T-helper 17 cell (primary cell): ENCODE measurements around the gene MOGAT3. TPM values are rescaled to one million over a fixed set of nuclear protein-coding genes. Genes with fewer than 3 reads are reported as not detected.

Experiments used
- ATAC-seq: fragments of 150-1000 bp; cut with Tn5 transposase; 2 replicates; pipeline ENCODE4 v1.10.0; 2021; ENCODE audit warnings: mild to moderate bottlenecking, moderate library complexity
- DNase-seq, 3 donors: peaks; one replicate each; pipeline versions ENCODE4 v3.0.0 to v3.0.0-alpha.2; 2020 to 2021
- H3K9me3 ChIP-seq: one replicate; pipeline ENCODE4 v1.7.0; 2013; ENCODE audit warnings: low read length, mild to moderate bottlenecking; ENCODE audit not compliant: control insufficient read depth, poor library complexity, severe bottlenecking
- H3K27ac Mint-ChIP-seq: one replicate; pipeline ENCODE4 v1.8.0; 2022; ENCODE audit warnings: mild to moderate bottlenecking, moderate library complexity, mixed read lengths
- H3K27me3 Mint-ChIP-seq: one replicate; pipeline ENCODE4 v1.8.0; 2022; ENCODE audit warnings: mixed read lengths
- H3K36me3 Mint-ChIP-seq: one replicate; pipeline ENCODE4 v1.8.0; 2022; ENCODE audit warnings: low read depth, mixed read lengths
- H3K4me1 Mint-ChIP-seq: one replicate; pipeline ENCODE4 v1.8.0; 2022; ENCODE audit warnings: mild to moderate bottlenecking, mixed read lengths
- H3K4me3 Mint-ChIP-seq: one replicate; pipeline ENCODE4 v1.8.0; 2022; ENCODE audit warnings: mild to moderate bottlenecking, moderate library complexity, mixed read lengths
- total RNA-seq, 4 donors: library from RNA in 2 of 4; stranded (reverse) in 2 of 4; gene quantifications; one replicate each; pipeline ENCODE4 v1.2.3 and lab custom pipeline; 2022 to 2026

MOGAT3 gene
- total RNA-seq, 2 donors from 2014 or later = not detected

DNA sequence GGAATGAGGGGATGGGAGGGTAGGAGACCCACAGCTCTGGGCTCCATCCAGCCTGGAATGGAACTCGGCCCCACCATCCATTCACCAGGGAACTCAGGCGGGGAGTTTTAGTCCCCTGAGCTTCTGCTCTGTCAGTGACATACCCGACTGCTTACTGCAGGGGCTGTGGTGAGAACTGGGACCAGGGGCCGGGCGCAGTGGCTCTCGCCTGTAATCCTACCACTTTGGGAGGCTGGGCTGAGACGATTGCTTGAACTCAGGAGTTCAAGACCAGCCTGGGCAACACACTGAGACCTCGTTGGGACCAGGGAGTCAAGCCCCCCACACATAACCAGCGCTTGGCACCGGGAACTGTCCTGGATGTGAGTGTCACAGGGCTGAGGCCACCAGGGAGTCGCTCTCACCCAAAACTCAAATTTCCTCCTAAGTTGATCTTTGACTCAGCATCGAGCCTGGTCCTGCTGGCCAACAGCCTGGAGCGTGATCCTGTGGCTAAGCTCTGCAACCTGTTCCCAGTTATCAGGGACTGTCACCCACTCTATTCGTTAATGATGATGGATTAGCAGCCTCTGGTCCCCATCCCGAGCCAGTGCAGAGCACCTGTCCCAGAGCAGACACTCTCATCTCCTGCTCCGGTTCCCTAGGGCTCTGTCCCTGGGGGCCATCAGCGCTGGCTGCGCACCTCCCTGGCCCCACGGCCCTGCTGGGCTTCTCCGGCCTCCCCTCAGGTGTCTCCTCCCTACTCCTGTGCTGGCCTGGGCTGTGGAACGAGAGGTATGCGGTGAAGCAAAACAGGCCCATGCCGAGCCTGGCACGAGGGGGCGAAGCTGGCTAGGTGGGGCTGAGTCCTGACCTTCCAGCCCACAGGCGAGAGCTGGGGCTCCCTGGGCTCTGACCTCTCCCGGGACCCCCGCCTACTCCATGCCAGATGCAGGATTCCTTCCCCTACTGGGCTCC, 37.7 kb upstream of the MOGAT3 start:
- Mint-ChIP-seq H3K4me1 (peaks cover 5% of the 10 kb centered on the region), H3K27me3 (no peaks in the 10 kb centered on the region), H3K27ac (no peak overlapping the region), H3K4me3 (no peak overlapping the region), H3K36me3 (no peaks in the 10 kb centered on the region)
- ATAC-seq (no peak), DNase-seq (no peak)
- no peaks in the 10 kb centered on the region for H3K9me3 ChIP-seq

DNA sequence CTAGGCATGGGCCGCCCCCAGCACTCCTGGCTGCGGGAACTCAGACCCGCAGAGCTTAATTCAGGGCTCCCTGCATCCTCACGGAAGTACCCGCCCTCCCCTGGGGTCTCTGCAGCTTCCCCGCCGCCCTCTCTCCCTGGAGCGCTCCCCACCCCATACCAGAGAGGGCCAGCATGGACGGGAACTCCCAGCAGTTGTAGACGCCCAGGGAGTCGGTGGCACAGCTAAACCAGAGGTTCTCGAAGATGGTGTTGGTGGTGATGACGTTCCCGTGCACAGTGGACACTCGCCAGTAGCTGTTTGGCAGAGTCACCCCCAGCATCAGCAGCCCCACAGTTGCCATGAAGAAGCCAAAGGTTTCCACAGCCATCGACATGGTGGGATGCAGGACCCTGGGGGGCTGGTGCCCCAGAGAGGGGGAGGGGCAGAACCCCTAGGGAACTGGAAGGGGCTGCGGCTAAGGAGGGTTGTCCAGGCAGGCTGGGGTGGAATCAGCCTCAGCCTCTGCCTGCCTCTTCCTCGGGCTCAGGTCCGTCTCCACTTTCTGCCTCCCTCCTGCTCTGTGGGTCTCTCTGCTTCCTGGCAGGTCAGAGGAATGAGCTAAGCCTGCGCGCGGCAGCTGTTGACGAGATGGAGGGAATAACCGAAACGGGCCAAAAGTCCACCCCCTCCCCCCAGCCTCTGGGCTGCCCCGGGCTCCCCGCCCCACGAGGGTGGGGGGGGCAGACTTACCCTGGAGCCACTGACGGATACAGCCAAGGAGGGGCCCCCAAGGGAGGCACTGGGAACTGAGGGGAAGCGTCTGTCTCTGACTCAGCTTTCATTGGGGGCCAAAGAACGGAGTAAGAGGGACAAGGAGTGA, 36.6 kb upstream of the MOGAT3 start, which contains the start of gene CLDN15:
Gene CLDN15 (minus strand): TSS at position 597 of the 862 bp plus-strand sequence. CDS start 221 bp downstream, at position 376.
- no peaks in the 10 kb centered on the region for H3K9me3 ChIP-seq
- H3K27ac Mint-ChIP-seq = no peak within 1 kb of the TSS
- peaks cover 5% of the 10 kb centered on the region for H3K4me1 Mint-ChIP-seq
- DNase-seq (no peak), ATAC-seq (no peak)
- H3K36me3 Mint-ChIP-seq = no peaks in the 10 kb centered on the region
- no peak within 1 kb of the TSS for H3K4me3 Mint-ChIP-seq
- no peaks in the 10 kb centered on the region for H3K27me3 Mint-ChIP-seq

DNA sequence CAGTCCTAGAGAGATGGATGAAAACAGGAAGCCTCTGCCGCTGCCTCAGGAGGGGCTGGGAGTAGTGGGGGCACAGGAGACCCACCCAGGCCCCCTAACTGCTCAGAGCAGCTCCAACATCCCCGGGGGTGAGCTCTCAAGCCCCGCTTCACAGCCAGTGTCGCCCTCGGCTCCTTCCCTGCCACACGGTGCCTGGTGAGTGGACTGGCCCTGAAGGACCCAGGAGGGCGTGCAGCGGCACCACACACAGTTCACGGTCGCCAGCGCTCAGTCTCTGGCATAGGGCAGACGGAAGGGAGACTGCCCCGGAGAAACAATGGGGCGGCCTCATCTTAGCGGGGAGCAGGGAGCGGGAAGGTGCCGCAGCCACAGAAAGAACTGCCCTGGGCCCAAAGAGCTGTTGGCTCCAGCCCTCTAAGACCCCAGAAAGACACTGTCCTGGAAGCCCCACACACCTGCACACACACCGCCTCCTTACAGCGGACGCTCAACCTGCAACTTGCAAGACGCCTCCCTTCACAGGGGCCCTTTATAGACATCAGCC, 35.5 kb upstream of the MOGAT3 start:
- DNase-seq (no peak), ATAC-seq (no peak)
- peaks cover 5% of the 10 kb centered on the region for H3K4me1 Mint-ChIP-seq
- H3K9me3 ChIP-seq = no peaks in the 10 kb centered on the region
- no peak overlapping the region for H3K27ac Mint-ChIP-seq
- H3K4me3 Mint-ChIP-seq = no peak overlapping the region
- no peaks in the 10 kb centered on the region for H3K27me3 Mint-ChIP-seq
- H3K36me3 Mint-ChIP-seq = no peaks in the 10 kb centered on the region

DNA sequence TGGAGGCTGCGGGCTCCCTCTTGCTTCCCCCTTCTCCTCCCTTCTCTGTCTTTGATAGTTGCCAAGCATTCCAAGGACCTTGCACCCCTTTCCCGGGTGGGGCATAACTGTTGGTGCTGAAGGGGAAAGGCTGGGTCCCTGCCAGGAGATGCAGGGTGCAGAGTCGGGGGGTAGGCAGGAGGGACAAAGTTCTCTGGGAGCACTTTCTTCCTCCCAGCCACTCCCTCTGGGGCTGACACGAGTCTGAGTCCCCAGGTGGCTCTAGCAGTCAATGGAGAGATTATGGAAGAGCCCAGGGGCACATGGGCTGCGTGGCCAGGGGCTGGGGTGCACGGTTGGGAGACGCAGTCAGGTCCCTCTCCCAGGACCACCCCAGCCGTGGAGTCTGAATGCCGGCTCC, 34.7 kb upstream of the MOGAT3 start:
- DNase-seq = no peak
- Mint-ChIP-seq H3K4me3 (no peak overlapping the region), H3K36me3 (no peaks in the 10 kb centered on the region), H3K4me1 (peaks cover 7% of the 10 kb centered on the region), H3K27me3 (no peaks in the 10 kb centered on the region), H3K27ac (no peak overlapping the region)
- ATAC-seq = no peak
- H3K9me3 ChIP-seq = no peaks in the 10 kb centered on the region

DNA sequence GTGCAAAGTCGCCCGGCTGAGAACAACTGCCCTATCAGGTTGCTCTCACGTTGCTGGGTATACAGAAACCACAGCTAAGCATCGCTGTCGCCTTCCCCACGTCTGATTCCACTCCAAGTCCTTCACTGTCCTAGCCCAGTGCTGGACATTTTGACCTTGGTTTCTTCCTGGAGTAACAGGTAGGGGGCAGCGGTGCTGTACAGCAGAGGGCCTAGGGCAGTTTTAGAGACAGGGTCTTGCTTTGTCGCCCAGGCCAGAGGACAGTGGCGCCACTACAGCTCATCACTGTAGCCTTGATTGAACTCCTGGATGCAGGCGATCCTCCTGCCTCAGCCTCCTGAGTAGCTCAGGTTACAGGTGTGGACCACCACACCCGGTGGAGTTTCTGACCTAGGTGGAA, 34.2 kb upstream of the MOGAT3 start:
- no peak for ATAC-seq
- Mint-ChIP-seq H3K4me1 (peaks cover 9% of the 10 kb centered on the region), H3K4me3 (no peak overlapping the region), H3K36me3 (no peaks in the 10 kb centered on the region), H3K27ac (no peak overlapping the region), H3K27me3 (no peaks in the 10 kb centered on the region)
- H3K9me3 ChIP-seq = no peaks in the 10 kb centered on the region
- no peak for DNase-seq

DNA sequence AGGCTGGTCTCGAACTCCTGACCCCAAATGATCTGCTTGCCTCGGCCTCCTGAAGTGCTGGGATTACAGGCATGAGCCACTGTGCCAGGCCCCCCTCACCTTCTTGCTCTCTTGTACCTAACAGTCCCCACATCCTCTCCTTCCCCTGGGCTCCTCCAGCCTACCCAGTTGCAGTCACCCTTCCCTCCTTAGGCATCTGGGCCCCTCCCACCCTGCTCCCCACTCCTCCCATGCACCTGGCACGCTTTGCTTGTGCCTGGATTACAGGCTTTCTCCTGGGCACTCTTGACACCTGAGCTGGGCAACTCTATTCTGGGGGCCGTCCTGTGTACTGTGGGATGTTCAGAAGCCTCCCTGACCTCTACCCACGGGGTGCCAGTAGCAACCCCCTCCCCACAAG, 33.8 kb upstream of the MOGAT3 start:
- Mint-ChIP-seq H3K27ac (no peak overlapping the region), H3K4me3 (no peak overlapping the region), H3K36me3 (no peaks in the 10 kb centered on the region), H3K27me3 (no peaks in the 10 kb centered on the region), H3K4me1 (peaks cover 9% of the 10 kb centered on the region)
- H3K9me3 ChIP-seq = no peaks in the 10 kb centered on the region
- DNase-seq (no peak), ATAC-seq (no peak)

DNA sequence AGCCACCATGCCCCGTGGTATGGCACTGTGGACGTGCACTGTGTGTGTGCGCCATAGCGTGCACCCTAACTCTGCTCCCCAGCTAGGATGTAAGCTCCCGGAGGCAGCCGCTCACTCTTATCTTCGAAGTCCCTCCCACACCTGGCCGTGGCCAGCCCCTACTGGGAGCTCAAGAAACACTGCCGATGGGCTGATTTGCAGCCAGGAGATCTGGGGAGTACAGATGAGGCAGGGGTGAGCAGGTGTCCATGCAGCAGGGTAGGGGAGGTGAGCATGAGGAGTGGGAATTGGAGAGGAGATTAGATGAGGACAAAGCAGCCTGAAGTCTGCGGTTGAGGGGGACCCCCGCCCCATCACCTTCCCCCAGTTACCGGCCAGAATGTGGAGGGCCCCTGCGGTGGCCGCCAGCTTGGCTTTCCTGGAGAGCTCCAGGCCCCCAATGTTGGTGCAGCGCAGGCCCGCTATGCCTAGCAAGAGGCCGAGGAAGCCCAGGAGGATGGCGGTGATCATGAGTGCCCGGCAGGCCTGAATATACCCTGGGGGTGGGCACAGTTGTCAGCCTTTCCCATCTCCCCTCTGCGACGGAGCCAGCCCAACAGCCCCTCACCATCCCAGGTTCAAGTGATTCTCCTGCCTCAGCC, 33.2 kb upstream of the MOGAT3 start:
- H3K4me3 Mint-ChIP-seq = no peak overlapping the region
- ATAC-seq (no peak), DNase-seq (no peak)
- H3K27ac Mint-ChIP-seq = no peak overlapping the region
- H3K36me3 Mint-ChIP-seq = no peaks in the 10 kb centered on the region
- H3K4me1 Mint-ChIP-seq = peaks cover 9% of the 10 kb centered on the region
- no peaks in the 10 kb centered on the region for H3K27me3 Mint-ChIP-seq
- H3K9me3 ChIP-seq = no peaks in the 10 kb centered on the region

DNA sequence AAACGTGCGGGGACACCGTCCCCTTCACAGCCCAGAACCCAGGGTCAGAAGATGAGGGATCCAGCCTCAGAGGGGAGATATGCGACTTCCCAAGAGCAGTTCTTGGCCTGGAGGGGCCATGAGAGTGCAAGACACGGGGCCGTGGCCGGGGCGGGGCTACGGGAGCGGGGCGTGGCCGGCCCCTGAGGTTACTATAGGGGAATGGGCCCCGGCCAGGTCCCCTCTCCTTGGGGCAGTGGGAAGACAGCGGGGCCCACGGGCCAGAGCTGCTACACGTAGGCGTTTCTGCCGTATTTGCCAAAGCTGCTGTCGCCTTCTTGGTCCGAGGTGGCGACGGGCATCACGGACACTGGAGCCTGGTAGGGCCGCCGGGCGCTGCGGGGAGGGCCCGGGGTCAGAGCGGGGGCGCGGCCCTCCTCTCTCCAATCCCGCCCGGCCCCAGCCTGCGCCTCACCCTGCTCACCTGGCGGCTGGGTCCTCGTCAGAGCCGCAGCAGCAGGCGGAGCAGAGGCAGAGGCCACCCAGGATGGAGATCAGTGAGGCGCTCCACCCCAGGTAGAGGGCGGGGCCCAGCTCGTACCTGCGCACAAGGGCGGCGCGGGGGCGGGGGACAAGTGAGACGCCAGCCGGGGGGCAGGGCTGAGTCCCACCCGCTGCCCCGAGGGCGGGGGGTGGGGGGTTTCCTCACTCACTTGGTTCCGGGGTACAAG, 31.5 kb upstream of the MOGAT3 start:
- no peaks in the 10 kb centered on the region for H3K27me3 Mint-ChIP-seq
- ATAC-seq (no peak), DNase-seq (no peak)
- H3K9me3 ChIP-seq = no peaks in the 10 kb centered on the region
- no peaks in the 10 kb centered on the region for H3K36me3 Mint-ChIP-seq
- H3K27ac Mint-ChIP-seq = no peak overlapping the region
- no peak overlapping the region for H3K4me3 Mint-ChIP-seq
- H3K4me1 Mint-ChIP-seq = peaks cover 7% of the 10 kb centered on the region

DNA sequence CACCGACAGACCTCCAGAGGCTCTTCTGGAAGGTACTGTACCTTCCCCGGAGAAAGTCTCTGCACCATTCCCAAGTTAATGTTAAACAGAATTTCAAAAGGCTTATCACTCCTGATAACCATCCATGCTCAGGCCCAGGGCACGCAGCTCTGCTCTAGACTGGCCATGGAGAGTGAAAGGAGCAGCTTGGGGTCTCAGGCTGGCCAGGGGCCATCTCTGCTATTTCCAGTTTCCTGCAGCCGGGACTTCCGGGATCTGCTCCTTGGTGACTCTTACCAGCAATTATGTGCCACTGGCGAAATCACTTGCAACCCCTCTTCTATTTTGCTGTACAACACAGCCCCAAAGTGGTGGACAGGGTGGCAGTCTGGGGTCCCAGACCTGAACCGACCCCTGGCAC, 30.8 kb upstream of the MOGAT3 start:
- peaks cover 7% of the 10 kb centered on the region for H3K4me1 Mint-ChIP-seq
- no peak overlapping the region for H3K4me3 Mint-ChIP-seq
- no peak for DNase-seq
- H3K27ac Mint-ChIP-seq = no peak overlapping the region
- no peaks in the 10 kb centered on the region for H3K9me3 ChIP-seq
- no peaks in the 10 kb centered on the region for H3K27me3 Mint-ChIP-seq
- no peaks in the 10 kb centered on the region for H3K36me3 Mint-ChIP-seq
- no peak for ATAC-seq

DNA sequence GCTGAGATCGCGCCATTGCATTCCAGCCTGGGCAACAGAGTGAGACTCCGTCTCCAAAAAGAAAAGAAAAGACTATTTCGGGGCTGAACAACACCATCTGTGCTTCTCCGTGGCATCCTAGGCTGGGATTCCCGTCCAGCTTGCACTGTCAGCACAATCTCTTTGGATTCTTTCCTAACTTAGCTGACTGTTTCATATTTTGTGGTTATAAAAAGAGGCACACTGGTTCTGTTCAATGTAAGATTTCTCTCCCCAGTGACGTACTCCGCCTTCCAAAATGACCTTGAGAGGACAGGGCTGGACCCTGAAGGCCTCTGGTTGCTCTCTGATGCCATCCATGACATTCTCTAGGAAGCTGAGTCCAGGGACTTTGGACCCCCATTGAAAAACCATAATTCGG, 25.9 kb upstream of the MOGAT3 start:
- no peaks in the 10 kb centered on the region for H3K9me3 ChIP-seq
- no peak for DNase-seq
- no peak overlapping the region for H3K27ac Mint-ChIP-seq
- H3K27me3 Mint-ChIP-seq = no peaks in the 10 kb centered on the region
- peaks cover 9% of the 10 kb centered on the region for H3K4me1 Mint-ChIP-seq
- H3K36me3 Mint-ChIP-seq = peaks cover 2% of the 10 kb centered on the region
- no peak overlapping the region for H3K4me3 Mint-ChIP-seq
- ATAC-seq = no peak

DNA sequence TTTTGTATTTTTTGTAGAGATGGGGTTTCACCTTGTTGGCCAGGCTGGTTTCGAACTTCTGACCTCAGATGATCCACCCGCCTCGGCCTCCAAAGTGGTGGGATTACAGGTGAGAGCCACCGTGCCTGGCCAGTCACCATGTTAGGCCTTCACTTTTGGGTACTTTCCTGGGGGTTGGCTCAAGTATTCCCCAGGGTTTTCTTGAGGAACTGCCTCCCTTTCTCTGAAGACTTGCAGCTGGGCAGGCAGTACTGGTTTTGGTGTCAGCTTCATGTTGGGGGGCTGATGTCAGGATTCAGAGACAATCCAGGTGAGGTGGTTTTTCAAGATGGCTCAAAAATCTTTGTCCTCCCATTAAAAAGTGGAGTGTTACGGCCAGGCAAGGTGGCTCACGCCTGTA, 24.8 kb upstream of the MOGAT3 start:
- Mint-ChIP-seq H3K27ac (peak overlapping the region; percentile 41), H3K4me3 (no peak overlapping the region), H3K27me3 (no peaks in the 10 kb centered on the region), H3K36me3 (peaks cover 2% of the 10 kb centered on the region), H3K4me1 (peaks cover 10% of the 10 kb centered on the region)
- no peak for DNase-seq
- ATAC-seq = no peak
- no peaks in the 10 kb centered on the region for H3K9me3 ChIP-seq

DNA sequence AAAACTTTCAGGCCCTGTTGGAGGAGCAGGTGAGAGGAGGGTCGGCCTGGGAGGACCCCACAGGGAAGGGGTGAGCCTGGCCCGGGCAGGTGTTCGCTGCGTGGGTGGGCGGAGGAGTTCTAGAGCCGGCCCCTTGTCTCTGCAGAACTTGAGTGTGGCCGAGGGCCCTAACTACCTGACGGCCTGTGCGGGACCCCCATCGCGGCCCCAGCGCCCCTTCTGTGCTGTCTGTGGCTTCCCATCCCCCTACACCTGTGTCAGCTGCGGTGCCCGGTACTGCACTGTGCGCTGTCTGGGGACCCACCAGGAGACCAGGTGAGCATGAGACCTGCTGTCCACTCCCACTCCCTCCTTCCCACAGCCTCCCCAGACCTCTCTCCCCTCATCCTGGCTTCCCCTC, 22.7 kb upstream of the MOGAT3 start:
- no peak overlapping the region for H3K4me3 Mint-ChIP-seq
- no peaks in the 10 kb centered on the region for H3K27me3 Mint-ChIP-seq
- peaks cover 13% of the 10 kb centered on the region for H3K4me1 Mint-ChIP-seq
- H3K9me3 ChIP-seq = no peaks in the 10 kb centered on the region
- no peak for DNase-seq
- peaks cover 2% of the 10 kb centered on the region for H3K36me3 Mint-ChIP-seq
- no peak for ATAC-seq
- no peak overlapping the region for H3K27ac Mint-ChIP-seq
